C4-2B (cell line): ENCODE measurements around the gene LONRF3.
"Not testable (repeated sequence)": the region's sequence is repeated elsewhere in the genome, so short reads cannot be mapped to it uniquely, and the experiment has no call there.

ENCODE experiments used
- H3K27ac ChIP-seq: fragments of 450-650 bp; 2 replicates; pipeline ENCODE4 v1.5.1; 2017
- CTCF ChIP-seq: fragments of 450-650 bp; conservative IDR thresholded peaks from 2 replicates; pipeline ENCODE4 v1.5.1; 2017; ENCODE audit warnings: mild to moderate bottlenecking
- ZFX ChIP-seq: fragments of 450-650 bp; IDR thresholded peaks from 2 replicates; pipeline ENCODE4 v1.6.1; 2017

Gene LONRF3

GRCh38 chrX:118983513-118983912, 9.1 kb downstream of the LONRF3 start:
- TF ChIP-seq CTCF (no peak), ZFX (no peak)
- no peak overlapping the region for H3K27ac ChIP-seq

- no peak for TF ChIP-seq CTCF
- no peak for TF ChIP-seq ZFX
- no peak overlapping the region for H3K27ac ChIP-seq
Measured at GRCh38 chrX:118988911-118989310, 14.5 kb downstream of the LONRF3 start.

- no peak for TF ChIP-seq CTCF
- no peak for TF ChIP-seq ZFX
- no peak overlapping the region for H3K27ac ChIP-seq
Measured at GRCh38 chrX:118989886-118990285, 15.5 kb downstream of the LONRF3 start.

GRCh38 chrX:118990512-118991227, 16.3 kb downstream of the LONRF3 start:
- H3K27ac ChIP-seq: no peak overlapping the region
- no peak for TF ChIP-seq CTCF
- no peak for TF ChIP-seq ZFX

GRCh38 chrX:118992441-118993121, 18.2 kb downstream of the LONRF3 start:
- not testable (repeated sequence) for H3K27ac ChIP-seq

GRCh38 chrX:119003462-119003861, 29.0 kb downstream of the LONRF3 start:
- no peak overlapping the region for H3K27ac ChIP-seq
- no peak for TF ChIP-seq ZFX
- TF ChIP-seq CTCF: no peak

GRCh38 chrX:119004920-119005524, 30.6 kb downstream of the LONRF3 start:
- no peak for TF ChIP-seq ZFX
- TF ChIP-seq CTCF: peak; percentile 88
- H3K27ac ChIP-seq: no peak overlapping the region
